Fibroblast of villous mesenchyme (primary cell): Measurements from ENCODE around the gene ASPSCR1. TPM values are rescaled to one million over a fixed set of nuclear protein-coding genes. Genes with fewer than 3 reads are reported as not detected.
A peak's percentile ranks its signal among the peaks of the same experiment; 100 is the strongest.

Experiments
- DNase-seq: peaks from one replicate; pipeline ENCODE4 v3.0.0-alpha.2; 2010; ENCODE audit warnings: low read depth
- H3K4me3 ChIP-seq: 2 replicates; pipeline ENCODE4 v1.5.1; 2011; ENCODE audit warnings: low read depth, mild to moderate bottlenecking, low read length
- total RNA-seq: library from RNA; depleted of rRNA; stranded (reverse); fragments of >200 nt; gene quantifications from 2 replicates; pipeline ENCODE4 v1.2.3, GENCODE V29; 2012
- TF ChIP-seq, protein P1 (sequence below): IDR thresholded peaks from 2 replicates; pipeline ENCODE4 v1.5.1; 2012; ENCODE audit warnings: low read depth, mild to moderate bottlenecking, low read length; ENCODE audit not compliant: insufficient read depth

The ASPSCR1 gene
- total RNA-seq, 1 donor: 28.5 TPM

DNA sequence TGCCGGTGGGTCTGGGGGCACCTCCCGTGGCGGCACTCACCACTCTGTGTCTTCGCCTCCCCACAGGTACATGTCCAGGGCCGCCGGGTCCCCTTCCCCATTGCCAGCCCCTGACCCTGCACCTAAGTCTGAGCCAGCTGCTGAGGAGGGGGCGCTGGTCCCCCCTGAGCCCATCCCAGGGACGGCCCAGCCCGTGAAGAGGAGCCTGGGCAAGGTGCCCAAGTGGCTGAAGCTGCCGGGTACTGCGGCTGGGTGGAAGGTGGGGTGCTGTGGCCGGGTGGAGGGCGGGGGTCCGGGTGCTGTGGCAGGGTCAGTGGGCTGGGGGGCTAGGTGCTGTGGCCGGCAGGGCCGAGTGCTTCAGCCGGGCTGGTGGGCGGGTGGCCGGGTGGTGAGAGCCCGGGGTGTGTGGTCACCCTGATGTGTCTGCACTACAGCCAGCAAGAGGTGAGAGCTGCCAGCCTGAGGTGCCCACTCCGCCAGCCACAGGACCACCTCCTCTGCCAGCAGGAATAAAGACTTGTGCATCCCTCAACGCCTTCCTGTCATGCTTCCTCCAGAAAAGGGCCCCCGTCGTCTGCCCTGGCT, 39.5 kb downstream of the ASPSCR1 start:
- no peak overlapping the region for H3K4me3 ChIP-seq
- DNase-seq: no peak
- TF ChIP-seq, protein P1, sequence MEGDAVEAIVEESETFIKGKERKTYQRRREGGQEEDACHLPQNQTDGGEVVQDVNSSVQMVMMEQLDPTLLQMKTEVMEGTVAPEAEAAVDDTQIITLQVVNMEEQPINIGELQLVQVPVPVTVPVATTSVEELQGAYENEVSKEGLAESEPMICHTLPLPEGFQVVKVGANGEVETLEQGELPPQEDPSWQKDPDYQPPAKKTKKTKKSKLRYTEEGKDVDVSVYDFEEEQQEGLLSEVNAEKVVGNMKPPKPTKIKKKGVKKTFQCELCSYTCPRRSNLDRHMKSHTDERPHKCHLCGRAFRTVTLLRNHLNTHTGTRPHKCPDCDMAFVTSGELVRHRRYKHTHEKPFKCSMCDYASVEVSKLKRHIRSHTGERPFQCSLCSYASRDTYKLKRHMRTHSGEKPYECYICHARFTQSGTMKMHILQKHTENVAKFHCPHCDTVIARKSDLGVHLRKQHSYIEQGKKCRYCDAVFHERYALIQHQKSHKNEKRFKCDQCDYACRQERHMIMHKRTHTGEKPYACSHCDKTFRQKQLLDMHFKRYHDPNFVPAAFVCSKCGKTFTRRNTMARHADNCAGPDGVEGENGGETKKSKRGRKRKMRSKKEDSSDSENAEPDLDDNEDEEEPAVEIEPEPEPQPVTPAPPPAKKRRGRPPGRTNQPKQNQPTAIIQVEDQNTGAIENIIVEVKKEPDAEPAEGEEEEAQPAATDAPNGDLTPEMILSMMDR: no peak

DNA sequence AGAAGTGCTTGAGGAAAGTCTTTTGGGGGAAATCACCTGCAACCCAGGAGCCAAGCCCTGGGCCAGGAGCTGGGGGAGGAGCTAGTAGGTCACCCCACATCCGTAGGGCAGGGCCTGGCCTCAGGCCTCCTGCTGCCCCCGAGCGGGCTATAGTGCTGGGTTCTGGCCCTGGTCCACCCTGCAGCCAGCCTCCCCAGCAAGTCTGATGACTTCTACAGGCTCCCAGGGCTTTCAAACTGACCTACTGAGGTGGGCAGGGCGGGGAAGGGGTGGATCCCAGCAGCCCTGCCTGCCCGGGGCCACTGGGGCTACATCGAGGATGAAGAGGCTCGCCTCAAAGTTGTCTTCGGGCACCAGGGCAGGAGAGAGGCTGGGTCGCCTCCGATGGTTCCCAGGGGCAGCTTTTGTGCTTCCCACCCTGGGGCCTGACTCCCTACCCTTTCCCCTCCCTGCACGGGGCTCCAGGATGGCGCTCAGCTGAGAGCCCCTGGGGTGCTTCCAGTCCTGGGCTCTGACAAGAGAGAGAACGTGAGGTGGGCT, 40.3 kb downstream of the ASPSCR1 start:
- DNase-seq: no peak
- H3K4me3 ChIP-seq: no peak overlapping the region
- TF ChIP-seq, protein P1: no peak

DNA sequence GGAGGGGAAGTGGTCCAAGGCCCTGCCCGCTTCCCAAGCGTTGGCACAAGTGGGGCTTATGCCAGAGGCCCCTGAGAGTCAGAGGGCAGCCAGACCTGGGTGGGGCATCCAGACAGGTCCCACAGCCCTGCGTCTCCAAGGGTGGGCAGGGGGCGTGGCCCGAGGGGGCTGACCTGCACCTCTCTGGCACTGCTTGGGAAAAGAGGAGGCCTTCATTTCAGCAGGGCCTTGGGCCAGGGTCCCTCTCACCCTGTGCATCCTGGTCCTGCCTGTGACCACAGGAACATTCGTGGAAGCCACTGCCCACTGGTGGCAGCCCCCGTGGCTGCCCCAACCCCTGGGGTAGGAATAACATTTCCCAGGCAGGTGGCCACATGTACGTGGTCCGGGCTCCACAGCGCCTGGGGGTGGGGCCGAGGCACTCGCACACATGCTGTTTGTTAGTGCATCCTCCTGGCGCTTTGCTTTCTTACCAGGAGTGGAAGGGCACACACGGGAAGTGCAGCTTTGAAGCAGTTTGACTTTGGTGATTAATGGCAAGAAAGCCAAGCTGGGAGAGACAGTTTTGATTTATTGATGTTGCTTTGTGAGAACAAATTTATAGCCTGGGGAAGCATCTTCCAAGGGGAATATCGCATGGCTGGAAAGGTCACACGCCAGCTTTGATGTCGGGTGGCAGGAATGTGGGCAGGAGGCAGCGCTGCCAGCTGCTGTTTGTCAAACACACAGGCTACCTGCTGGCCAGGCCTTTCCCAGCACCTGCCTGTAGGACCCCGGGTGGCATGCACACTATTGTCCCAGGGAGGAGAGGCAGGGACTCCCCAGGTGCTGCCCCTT, 40.9 kb downstream of the ASPSCR1 start:
- no peak for DNase-seq
- no peak overlapping the region for H3K4me3 ChIP-seq
- TF ChIP-seq, protein P1: no peak

DNA sequence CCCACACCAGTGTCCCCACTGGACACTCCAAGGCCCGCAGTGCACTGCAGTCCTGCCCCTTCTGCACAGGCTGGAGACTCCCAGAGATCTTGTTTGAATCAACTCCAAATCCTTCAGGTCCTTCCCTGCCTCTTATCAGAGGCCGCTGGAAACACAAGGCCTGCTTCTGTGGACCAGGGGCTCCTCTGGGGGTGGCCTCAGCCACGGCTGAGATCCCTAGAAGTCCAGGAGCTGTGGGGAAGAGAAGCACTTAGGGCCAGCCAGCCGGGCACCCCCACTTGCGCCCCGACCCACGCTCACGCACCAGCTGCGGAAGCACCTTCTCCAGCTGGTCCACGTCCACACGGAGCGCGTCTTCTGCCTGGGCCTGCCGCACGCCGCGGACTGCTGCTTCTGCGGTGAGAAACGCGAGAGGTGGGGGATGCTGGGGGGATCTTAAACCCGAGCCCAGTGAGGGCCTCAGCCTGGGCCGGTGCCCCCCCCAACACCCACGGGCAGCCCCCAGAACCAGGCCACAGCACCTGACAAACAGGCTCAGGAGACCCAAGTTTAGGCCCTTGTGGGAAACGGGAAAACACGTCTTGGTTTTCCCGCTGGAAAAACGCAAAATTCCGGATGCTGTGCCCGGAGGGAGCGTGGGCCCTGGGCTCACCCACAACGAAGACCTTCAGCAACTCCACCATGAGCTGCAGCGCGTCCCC, 41.7 kb downstream of the ASPSCR1 start:
- no peak overlapping the region for H3K4me3 ChIP-seq
- DNase-seq: no peak
- TF ChIP-seq, protein P1: no peak

DNA sequence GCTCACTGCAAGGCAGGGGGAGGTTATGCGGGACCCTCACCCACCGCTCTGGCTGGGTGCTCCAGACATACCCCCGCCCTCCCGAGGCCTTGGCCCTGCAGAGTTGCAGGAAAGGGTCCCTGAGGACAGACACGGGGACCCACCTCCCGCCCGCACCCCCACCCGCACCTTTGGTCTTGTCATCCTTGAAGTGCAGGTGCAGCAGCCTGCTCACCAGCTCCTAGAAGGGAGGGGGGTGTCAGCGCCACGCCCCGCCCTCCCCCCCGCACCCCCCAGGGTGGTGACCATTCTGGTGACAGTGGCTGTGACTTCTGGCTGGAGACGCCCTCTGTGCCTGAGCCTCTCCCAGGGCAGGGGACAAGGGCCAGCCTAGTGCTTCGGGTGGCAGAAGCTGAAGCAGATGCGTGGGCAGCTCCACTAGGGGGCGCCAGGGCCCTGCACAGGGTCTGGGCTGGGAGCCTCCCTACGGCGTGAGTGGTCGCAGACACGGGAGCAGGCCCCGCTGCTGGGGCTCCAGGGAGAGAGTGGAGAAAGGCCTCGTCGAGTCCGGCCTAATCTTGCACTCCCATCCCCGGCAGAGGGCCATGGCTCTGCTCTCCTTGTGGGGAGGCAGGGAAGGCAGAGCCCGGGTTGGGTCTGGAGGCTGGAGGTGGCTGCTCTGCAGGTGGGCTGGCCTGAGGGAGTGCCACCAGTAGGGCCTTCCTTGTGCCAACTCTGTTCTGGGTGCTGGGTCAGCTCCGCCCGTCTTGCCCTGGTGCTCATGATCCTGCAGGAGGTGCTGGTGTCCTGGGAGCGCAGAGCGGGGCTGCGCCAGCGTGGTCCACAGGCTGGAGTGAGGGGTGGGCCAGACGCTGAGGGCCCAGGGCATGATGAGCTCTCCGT, 42.5 kb downstream of the ASPSCR1 start:
- DNase-seq: peak; percentile 41
- TF ChIP-seq, protein P1: peak; percentile 73

DNA sequence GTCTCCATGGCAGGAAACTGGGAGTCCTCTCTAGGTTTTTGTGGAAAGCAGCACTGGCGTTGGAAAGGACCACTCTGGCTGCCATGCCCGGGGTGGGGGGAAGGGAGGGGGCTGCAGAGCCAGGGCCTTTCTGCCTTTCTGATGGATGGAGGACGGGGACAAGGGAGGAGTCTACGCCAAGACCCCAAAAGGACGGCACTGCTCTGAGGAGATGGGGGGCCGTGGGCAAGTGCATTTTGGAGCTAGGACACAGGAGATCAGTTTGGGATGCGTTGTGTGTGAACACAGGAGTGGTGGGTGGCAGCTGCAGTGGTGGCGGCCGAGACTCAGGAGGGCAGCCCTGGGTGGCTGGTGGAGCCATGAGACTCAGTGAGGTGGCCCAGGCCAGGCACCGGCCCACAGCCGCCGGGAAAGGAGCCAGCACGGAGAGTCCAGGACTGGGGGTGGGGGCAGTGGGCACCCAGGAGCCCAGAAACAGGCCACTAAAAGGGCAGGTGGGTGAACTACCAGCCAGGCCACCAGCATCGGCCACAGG, 43.2 kb downstream of the ASPSCR1 start:
- TF ChIP-seq, protein P1: no peak
- no peak for DNase-seq
- no peak overlapping the region for H3K4me3 ChIP-seq

More for the DNA sequence above, 42.5 kb downstream of the ASPSCR1 start:
- no peak overlapping the region for H3K4me3 ChIP-seq
